HuH-7.5 (cell line): Measurements from ENCODE around the gene PMP22.

Experiments
- DNase-seq: peaks from one replicate; pipeline ENCODE4 v3.0.0; 2011; ENCODE audit warnings: low spot score

The PMP22 gene

DNA sequence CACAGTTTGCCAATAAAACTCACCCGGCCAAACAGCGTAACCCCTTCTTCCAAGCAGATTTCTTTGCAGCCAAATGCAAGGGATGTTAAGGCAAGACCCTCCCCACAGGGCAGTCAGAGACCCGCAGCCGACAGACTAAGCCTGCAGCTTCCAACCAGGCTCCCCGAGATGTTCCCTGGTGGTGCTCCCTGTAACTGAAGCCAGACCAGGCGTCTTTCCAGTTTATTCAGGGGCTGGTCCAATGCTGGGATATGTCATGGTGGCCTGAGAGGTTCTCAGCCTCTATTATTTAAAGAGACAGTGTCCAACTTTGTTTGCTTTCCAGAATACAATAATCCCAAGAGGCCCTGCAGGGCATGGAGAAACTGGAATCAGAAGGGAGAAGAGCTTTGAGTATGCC is at the start of gene PMP22:
PMP22 (minus strand) TSS at position 196 of the 400 bp plus-strand sequence. CDS start 4,599 bp downstream, outside the sequence.
- DNase-seq: no peak

DNA sequence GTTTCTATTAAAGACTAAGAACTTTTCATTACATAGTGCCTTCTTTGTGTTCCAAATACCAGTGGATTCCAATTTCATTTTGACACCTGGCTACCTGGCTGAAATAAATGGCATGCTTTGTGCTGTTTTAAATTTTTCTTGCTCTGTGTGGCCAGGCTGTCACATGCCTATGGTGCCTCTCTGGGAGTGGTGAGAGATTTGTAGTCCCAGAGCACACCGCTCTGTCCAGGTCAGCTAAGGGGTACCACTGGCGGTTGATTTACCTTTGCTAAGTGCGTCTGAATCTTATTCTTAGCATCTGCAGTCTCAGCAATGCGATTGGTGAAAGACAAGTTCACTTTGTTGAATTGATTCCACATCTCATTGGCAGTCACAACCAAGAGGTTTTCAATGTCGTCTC is 46.9 kb upstream of the PMP22 start:
- no peak for DNase-seq

DNA sequence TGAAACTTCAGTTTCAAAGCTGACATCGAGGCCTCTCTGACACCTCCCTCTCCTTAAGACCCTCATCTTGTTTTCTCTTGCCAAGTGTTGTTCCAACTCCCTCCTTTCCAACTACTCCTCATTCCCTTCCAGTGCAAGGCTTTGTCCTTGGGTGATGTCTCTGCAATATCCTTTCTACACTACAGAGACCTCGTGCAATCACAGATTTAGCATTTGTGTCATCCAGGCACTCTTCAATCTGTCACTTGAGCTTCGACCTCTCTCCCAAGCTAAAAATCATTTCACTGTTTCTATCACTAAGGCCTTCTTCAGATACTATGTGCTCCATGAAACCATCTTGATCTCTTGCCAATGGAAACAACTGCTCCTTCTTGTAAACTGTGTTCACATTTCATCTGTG is 44.7 kb upstream of the PMP22 start:
- no peak for DNase-seq

DNA sequence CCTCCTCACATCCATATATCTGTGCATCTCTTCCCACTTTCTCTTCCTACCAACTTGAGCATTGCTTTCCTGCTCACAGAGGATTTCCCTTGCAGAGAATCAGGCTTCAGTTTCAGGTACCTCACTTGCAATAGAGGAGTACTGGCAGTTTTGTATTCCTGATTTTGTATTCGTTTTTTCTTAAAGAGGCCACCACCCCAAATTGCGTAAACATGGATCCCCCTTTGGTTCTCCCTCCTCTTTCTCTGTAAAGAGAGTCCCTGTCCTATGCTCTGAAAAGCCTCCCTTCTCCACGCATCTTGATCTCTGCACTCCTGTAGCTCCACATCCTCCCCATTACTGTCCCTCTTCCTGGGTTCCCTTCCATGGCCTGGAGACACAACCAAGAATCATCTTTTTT is 44.1 kb upstream of the PMP22 start:
- DNase-seq: no peak

DNA sequence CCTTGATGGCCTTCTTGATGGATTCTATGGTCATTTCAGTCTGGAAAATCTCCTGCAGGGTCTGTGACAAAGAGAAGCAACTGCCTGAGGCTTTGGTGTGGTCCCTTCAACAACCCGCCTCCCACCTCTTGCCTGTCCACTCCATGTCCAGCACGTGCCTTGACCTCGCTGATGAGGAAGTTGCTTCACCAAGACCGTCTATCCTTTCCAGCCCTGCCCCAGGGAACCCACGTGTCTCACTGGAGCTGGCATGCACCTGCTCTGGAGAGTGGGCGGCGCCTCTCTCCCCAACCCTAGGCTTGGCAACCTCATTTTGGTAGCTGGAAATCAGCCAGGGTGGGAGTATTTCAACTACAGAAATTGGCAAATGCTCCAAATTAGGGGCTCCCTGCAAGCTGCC is 43.6 kb upstream of the PMP22 start:
- no peak for DNase-seq

DNA sequence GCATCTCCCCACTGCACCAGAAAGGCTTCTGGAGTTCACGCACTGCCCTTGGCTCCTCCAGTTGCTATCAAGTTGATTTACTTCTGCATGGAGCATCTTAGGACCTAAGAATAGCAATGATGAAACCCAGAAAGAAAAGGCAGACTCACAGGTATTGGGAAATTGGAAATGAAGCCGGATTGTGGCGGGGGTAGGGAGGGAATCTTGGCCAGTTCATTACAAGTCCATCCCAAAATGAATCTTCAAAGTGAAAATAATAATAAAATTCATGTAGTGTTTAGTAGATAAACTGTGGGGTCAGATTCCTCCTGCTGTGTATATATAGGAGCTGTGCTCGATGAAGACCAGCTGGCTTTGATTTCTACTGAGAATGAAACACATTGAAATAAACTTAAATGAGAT is 42.6 kb upstream of the PMP22 start:
- no peak for DNase-seq

DNA sequence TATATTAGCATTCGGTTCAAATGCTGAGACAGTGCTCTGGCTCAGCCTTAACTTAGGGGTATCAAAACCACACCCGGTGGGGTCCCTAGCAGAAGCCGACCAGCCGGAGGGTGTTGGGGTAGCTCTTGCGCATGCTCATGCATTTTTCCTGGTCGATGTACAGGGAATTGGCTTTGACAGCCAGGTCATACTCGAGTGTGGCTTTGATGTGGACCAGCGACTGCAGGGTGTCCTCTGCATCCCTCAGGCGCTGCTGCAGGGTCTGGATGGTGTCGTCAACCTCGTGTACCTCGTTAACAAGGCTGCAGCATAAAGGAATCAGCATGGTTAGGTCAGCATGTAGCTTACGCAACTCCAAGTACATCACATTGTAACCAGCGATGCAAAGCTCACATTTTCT is 38.7 kb upstream of the PMP22 start:
- no peak for DNase-seq

DNA sequence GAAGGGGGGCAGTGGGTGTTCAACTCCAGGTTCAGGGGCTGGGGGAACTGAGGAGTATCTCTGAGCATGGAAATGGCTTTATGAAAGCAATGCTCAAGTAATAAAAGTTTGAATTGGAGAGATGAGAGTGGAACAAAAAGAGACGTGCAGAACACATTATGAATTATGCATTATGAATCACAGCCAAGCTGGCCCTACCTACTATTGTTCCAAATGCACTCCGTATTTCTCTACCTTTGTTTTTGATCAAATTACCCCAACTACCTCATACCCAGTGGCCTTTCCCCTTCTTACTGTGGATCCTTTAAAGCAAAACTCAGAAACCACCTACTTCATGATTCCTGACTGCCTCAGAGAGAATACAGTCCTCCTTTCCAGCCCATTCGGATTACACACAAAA is 38.1 kb upstream of the PMP22 start:
- DNase-seq: no peak

DNA sequence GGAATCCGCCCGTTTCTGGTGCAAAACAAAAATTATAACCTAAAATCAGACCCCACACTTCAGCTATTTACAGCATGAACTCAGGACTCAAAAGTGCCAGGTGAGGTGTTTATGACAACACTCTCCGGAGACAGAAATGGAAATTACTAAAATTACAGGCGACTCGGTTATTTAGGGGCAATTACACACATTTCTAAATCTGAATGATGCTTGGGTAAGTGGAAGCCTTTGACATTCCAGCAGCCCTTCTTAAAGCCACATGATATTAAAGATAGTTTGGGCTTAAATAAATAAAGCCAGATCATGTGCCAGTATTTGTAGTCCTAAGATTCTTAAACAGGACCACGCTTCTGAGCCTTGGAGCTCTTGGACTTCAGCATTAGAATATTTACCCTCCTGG is 36.7 kb upstream of the PMP22 start:
- DNase-seq: no peak

DNA sequence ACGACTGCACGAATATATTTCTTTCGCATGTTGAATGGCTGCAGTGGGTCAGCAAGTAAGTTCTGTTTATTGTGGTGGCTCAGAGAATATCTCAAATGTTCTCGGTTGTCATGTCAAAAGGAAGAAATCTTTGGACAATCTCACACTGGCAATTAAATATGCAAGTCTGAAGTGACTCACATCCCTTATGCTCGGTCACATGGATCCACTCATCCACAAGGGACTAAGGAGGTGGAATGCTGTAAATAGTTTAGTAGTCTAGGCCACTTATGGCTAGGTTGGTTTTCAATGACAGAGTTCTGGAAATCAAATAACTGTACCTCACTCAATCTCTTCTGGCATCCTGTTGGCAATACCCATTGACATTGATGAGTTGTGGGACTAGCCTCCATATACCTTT is 33.0 kb upstream of the PMP22 start:
- DNase-seq: no peak

DNA sequence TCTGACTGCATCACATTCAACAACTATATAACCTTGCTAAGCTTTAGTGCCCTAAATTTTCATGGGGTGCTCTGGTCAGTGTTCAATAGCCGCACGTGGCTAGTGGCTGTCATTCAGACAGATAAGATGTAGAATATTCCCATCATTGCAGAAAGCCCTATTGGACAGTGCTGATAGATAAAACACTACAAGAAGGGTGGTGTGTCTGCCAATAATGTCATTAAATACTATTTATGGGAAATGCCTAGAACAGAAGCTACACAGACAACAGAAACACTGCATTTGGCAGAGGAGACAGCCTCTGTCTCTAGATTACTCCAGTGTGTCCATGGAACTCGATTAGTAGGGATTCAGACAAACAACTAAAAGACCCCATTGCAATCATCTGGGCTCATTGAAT is 28.4 kb upstream of the PMP22 start:
- DNase-seq: no peak

DNA sequence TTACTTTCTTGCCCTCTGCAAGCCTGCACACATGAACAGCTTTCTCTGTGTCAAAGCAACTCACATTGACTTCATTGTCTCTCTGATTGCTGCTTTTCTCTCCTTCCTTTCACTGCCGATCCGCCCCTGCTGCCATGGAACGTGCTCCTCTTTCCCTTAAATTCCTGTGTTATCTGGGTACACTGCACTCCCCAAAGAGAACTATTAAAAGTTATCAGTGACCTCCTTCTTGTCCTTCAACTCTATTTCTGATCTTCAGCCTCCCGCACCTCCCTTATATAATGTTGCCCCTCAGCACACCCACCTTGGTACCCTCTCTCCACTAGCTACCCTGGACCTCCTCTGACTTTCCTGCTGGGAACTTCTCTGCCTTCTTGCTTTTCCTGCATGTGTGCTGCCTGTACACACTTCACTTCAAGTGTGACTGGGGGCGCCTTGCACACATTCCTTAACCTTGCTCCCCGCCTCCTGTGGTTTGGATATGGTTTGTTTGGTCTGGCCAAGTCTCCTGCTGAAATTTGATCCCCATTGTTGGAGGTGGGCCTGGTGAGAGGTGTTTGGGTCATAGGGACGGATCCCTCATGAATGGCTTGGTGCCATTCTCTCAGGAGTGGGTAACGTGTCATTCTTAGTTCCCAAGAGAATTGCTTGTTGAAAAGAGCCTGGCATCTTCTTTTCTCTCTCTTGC is 26.7 kb upstream of the PMP22 start:
- DNase-seq: no peak

DNA sequence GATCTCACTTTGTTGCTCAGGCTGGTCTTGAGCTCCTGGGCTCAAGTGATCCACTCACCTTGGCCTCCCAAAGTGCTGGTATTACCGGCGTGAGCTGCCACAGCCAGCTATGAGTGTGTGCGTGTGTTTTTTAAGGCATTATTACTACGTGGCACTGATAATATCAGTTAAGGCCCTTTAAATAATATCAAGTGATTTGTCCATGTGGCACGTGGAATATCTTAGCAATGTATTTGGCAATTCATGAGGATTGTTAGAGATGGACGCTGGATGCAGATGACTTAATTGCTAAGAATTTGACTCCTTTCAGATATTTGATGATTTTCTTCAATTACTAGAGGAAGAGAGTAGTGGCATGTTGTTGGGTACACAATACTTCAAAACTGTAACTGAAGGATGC is 25.5 kb upstream of the PMP22 start:
- DNase-seq: no peak

DNA sequence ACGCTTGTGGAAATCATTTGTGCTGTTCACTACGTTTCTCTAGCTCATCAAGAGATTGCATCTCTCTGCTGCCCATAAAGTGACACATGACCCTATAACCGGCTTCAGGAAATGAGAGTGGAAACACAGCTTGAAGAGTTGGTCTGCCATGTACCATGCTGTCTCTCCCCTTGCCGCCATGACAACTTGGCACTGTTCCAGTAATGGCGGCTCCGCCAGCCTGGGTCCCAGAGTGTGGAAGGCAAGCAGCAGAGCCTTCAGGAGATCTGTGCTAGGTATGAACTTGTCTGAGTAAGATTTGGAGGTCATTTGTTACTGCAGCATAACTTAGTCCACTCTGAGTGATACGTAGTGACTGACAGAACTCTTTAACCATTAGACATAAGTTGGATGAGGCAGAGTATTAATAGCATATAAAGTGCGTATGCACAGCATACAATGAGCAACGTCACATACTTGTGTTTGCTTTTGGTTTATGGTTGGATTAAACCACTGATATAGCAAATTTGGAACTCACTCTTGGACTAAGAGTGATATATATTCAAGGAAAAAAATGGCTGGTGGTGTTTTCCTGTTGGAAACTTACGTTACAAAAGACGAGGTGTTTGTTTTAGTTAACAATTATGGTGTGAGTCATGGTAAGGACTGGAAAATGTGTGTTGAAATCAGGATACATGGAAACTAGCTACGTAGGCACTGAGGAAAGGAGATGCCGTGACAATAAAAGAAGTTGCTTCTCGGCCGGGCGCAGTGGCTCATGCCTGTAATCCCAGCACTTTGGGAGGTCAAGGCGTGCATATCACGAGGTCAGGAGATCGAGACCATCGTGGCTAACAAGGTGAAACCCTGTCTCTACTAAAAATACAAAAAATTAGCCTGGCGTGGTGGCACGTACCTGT is 24.4 kb upstream of the PMP22 start:
- DNase-seq: no peak

DNA sequence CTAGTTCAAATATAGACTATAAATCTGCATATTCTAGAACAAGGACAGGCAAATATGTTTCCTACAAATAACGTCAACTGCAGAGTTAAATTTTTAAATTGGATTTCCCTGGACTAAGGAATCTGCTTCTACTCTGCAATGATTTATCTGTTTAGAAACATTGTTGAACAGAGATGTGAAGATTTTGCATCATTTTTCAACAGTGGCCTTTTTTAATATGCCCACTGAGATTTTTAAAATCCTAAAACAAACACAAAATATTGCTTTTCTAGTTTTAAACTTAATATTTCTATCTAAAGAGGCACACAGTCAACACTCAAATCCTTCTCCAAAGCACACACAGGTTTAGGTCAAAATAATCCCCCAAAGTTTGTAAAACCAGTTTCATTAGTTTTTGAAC is 23.7 kb upstream of the PMP22 start:
- no peak for DNase-seq

DNA sequence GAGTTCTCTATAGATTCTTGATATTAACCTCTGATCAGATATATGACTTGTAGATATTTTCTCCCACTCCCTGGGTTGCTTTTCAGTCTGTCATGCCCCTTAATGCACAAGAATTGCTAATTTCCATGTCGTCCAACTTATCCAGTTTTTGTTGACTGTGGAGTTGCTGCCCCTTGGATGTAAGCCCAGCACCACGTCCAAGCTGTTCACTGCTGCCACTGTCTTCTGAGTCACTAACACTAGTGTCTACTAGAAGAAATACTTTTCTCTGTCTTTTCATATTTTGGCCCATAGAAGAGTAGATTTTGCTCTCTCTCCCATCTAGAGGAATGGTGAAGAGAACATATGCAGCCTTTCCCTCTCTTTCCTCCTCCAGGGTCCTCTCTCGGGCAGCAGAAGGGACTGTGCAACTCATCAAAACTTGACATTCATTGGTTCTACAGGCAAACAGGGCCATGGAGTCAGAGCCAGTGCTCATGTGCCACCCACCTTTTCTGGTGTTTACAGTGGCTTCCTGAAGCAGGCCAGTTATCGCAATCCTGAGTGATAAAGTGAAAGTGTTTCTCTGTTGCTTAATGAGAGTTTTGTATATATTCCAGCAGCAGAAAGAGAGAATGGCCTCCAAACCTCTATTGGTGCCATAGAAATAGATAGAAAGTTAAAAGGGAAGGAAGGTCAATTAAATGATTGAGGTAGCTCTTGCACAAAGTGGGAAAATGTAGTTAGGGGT is 22.6 kb upstream of the PMP22 start:
- no peak for DNase-seq

DNA sequence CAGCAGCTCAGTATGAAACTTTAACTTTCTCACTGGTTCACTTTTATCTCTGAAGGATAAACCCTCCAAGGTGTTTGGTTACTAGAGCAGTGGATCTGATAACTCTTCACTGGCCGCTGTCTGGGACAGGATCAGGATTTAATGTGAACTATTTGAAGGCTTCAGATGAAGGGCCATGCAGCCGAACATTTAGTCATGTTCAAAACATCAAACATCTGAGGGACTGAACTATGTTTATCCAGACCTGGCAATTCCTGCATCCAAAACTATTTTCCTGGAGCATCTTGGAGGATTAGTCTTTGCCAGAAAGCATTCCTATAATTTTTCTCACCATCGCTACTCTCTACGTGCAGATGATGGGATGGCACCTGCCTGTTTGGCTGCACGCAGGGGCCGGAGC is 20.3 kb upstream of the PMP22 start:
- no peak for DNase-seq

DNA sequence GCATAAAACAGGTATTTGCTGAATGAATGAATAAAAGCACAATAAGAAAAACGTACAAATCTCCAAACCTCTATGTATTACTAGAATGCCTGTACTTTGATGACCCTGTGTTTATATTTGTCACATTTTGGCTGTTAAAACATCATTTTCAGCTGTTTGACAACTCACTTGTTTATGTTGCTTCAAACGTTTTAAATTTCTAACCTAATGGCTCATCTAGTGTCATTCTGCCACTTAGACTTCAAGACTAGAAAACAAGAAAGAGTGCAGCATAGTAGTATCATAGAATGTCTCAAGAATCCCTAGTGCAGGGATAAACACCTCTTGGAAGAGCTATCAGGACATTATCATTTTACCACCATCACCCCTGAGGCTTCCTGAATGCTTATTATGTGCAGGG is 19.4 kb upstream of the PMP22 start:
- no peak for DNase-seq

DNA sequence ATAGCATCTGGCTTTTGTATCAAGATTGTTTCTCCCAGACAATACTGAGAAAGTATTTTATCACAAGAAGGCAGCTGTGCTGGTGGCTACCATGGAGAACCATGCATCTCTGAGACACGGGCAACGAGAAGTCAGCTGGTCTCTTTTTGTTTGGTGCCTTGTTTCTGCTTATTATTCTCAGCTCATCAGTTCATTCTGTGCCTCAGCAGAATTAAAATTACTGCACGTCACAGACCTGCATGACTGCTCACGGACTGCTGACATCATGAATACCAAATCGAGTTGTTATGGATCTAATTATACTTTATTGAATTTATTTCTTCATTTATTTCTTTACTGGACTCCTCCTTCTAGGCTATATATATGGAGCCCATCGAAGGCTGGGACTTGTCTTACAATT is 19.0 kb upstream of the PMP22 start:
- no peak for DNase-seq

DNA sequence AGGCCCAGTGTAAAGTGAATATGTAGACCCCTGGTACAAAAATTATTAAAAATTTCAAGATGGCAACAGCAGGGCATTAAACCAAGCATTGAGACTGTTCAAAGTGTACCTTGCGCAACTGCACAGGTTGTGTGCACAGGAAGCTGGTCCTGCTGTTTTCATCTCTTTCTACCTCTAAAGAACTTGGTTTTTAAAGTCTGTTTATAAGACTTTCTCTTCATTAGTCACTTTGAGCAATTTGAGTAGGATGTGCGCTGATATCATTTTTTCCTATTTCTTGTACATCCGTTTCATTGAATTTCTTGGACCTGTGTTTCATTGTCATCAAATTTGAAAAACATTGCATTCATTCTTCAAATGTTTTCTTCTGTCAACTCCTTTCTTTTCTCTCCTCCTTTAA is 16.8 kb upstream of the PMP22 start:
- DNase-seq: no peak

DNA sequence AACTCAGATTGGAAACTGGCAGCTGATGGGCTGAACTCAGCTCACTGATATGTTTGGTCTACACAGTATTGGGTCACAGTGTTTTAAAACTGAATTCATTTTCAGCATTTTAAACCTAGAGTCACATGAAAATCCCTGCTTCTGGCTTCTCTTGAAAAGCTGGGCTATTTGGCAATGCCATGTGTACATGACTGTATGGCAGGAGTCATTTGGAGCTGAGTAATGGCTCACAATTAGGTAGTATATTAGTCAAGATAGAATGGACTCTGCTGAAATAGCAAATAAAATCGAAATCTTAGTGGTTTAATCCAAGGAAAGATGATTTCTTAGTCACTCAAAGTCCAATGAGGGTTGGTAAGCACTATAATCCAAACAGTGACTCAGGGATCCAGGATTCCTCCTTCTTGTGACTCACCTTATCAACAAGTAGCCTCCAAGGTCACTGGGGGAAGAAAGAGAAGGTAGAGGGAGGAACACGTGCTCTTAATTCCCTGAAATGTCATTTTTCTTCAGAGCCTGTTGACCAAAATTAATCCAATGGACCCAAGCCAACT is 13.9 kb upstream of the PMP22 start:
- no peak for DNase-seq

DNA sequence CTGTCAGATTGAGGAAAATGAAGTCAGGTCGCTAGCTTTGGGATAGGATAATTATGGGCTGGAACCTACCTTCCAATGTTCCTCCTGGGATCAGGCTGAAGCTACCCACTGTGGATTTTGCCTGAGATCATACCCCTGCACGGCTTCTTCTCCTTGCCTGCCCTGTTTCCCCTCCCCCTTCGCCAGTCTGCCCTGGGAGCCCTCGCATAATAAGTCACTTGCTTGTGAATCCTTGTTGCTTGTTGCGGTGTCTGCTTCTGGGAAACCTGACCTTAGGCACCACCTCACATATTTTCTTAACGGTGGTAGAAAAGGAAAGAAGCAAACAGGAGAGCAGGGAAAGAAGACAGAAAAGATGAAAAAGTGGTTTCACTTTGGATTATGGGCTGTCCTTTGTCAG is 13.3 kb upstream of the PMP22 start:
- DNase-seq: no peak

DNA sequence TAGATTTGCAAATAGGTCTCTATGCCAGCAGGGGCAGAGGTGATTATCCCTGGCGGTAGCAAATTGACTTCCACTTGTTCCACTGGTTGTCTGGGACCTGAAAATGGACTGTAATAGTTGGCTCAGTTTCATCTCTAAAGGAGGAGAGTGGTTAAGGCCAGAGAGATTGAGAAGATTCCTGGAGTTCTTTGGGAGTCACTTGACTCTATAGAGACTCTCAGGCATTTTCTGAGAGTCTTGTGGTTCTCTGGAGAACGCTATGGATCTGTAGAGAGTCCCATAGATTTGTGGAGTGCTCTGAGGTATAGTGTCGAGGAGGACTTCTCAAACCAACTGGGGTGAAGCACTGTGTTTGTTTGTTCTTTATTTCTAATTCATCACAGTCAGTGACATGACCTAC is 8.9 kb upstream of the PMP22 start:
- no peak for DNase-seq
